Right lobe of liver (tissue), 6 donors: ENCODE data around the gene ZNF567. TPM values are rescaled to one million over a fixed set of nuclear protein-coding genes. Genes with fewer than 3 reads are reported as not detected.

Experiments
- ATAC-seq, 4 donors: fragments of 200-7000 bp; cut with Tn5 transposase; one replicate each; pipeline ENCODE4 v1.9.1; 2020; ENCODE audit warnings: mild to moderate bottlenecking in 4 of 4, moderate library complexity in 4 of 4
- DNase-seq, 3 donors: peaks; one replicate each; pipeline ENCODE4 v3.0.0-alpha.2; 2020
- H3K27ac ChIP-seq, 3 donors: fragments of 200-600 bp; one replicate each; pipeline ENCODE4 v1.8.0; 2022
- H3K27me3 ChIP-seq, 2 donors: fragments of 200-600 bp; one replicate each; pipeline ENCODE4 v1.8.0; 2022
- H3K36me3 ChIP-seq, 4 donors: fragments of 200-600 bp; sonication (generic) in 1 of 4; one replicate each; pipeline versions ENCODE4 v1.5.1 to v1.8.0; 2017 to 2022; ENCODE audit warnings: control low read depth in 1 of 4
- H3K4me1 ChIP-seq, 4 donors: fragments of 200-600 bp; sonication (generic) in 1 of 4; one replicate each; pipeline versions ENCODE4 v1.5.1 to v1.8.0; 2017 to 2022; ENCODE audit warnings: control low read depth in 1 of 4
- H3K4me3 ChIP-seq, 3 donors: fragments of 200-600 bp; one replicate each; pipeline ENCODE4 v1.8.0; 2022
- H3K9me3 ChIP-seq, 4 donors: fragments of 200-600 bp; sonication (generic) in 1 of 4; one replicate each; pipeline versions ENCODE4 v1.5.1 to v1.8.0; 2017 to 2022; ENCODE audit warnings: control low read depth in 1 of 4
- POLR2A ChIP-seq: fragments of 450-650 bp; IDR thresholded peaks from one replicate; pipeline ENCODE4 v1.6.1; 2017; ENCODE audit warnings: antibody characterized with exemption, mild to moderate bottlenecking
- WGBS: methylation state at CpG from one replicate; pipeline ENCODE4 v1.1.6; 2018; ENCODE audit warnings: low coverage, low lambda C conversion rate; ENCODE audit not compliant: insufficient coverage; ENCODE audit errors: missing lambda C conversion rate; 5-methylcytosine and 5-hydroxymethylcytosine counted together
- intact Hi-C, 2 donors: fragments of 100-400 bp; cut with DNase I; formaldehyde crosslinking; loops; one replicate each; pipeline versions ENCODE4 v1.11.2 to v1.14.1; 2022
- long read RNA-seq: library from polyadenylated mRNA; unstranded; transcript quantifications from one replicate; pipeline ENCODE4 v2.0.0, GENCODE V29; 2019
- total RNA-seq, 6 experiments: library from RNA; depleted of rRNA in 2 of 6; stranded (reverse); fragments of >200 nt in 2 of 6; fragmentation: NEBNext Ultra II Directional in 3 of 6; extraction: Animal tissue kit (Norgen Biotek cat#: 25700) in 3 of 6; gene quantifications; one replicate each; pipeline versions ENCODE4 v1.1.0 to v1.2.4, GENCODE V29; 2016 to 2023
- TF ChIP-seq, protein P1 (sequence below), 4 donors: fragments of 200-600 bp in 3 of 4; fragments of 450-650 bp in 1 of 4; IDR thresholded peaks; one replicate each; pipeline versions ENCODE4 v1.5.1 to v1.8.0; 2016 to 2022; ENCODE audit warnings: antibody characterized with exemption in 4 of 4, mild to moderate bottlenecking in 2 of 4
- donor health status: DM: no; HTN: yes; CAD: no.
- donor health status: DM: no; HTN: no; CAD: no.
- donor health status: DM: no; HTN: no; CAD: no.
- donor health status: DM: no; HTN: yes; CAD: no.
- donor health status: DM: no; HTN: yes; CAD: no.

ZNF567 gene
- total RNA-seq: 1 to 10 TPM; 1.1 to 3.4 (median 2.0) TPM
- long read RNA-seq: 0 reads

DNA sequence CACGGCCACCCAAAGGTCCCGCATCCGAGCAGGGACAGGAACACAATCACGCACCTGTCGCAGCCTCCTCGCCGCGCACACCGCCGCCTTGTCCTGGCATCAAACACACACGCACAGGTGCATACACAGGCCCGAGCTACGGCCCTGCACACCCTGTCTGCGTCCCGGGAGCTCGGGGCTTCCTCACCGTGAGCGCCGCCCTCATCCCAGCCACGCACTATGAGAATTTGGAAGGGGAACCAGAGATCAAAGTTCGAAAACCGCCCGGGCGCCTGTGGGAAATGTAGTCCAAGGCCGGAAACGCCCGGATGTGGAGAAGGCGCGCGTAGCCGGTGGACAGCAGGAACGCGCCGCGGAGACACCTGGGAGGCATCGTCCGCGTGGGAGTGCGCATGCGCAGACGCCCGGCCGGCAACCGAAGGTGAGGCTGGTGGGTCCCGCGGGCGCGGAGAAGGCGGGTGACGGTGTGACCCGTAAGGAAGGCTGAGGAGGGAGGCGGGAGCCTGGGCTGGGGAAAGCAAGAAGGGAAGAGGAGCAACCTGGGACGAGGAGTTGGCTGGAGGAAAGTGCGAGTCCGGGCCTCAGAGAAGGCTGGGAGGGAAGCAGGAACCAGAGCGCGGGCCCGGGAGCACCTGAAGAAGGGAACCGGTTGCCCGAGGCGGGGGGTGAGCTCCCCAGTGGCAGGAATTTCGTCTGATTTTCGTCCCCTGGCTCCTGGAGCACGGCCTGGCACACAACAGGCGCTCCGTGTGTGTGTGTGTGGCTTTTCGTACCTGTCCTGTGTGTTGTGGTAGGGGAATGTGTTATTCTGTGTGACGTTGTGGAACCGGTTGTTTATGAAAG is at the start of gene ZNF567:
Gene ZNF567 (plus strand): TSS at position 399 of the 843 bp plus-strand sequence. CDS start 7,256 bp downstream, outside the sequence.
- TF ChIP-seq, protein P1, sequence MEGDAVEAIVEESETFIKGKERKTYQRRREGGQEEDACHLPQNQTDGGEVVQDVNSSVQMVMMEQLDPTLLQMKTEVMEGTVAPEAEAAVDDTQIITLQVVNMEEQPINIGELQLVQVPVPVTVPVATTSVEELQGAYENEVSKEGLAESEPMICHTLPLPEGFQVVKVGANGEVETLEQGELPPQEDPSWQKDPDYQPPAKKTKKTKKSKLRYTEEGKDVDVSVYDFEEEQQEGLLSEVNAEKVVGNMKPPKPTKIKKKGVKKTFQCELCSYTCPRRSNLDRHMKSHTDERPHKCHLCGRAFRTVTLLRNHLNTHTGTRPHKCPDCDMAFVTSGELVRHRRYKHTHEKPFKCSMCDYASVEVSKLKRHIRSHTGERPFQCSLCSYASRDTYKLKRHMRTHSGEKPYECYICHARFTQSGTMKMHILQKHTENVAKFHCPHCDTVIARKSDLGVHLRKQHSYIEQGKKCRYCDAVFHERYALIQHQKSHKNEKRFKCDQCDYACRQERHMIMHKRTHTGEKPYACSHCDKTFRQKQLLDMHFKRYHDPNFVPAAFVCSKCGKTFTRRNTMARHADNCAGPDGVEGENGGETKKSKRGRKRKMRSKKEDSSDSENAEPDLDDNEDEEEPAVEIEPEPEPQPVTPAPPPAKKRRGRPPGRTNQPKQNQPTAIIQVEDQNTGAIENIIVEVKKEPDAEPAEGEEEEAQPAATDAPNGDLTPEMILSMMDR (IDR thresholded peaks at IDR 0.05): no peak
- peak; percentile 66 for TF ChIP-seq POLR2A

DNA sequence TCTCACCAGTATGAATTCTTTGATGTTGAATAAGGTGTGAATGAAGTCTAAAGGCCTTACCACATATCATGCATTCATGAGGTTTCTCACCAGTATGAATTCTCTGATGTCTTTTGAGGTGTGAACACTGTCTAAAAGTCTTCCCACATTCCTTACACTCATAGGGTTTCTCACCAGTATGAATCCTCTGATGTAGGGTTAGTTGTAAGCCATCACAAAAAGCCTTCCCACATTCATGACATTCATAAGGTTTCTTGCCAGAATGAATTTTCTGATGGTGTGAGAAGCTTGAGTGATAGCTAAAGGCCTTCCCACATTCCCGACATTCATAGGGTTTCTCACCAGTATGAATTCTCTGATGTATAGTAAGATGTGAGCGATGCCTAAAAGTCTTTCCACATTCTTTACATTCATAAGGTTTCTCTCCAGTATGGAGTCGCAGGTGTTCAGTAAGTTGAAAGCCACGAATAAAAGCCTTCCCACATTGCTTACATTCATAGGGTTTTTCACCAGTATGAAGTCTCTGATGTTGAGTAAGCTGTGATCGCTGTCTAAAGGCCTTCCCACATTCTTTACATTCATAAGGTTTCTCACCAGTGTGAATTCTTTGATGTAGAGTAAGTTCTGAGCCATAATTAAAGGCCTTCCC is 48.4 kb upstream of the ZNF567 start:
- TF ChIP-seq, protein P1 (IDR thresholded peaks at IDR 0.05): no peak
- no peak for TF ChIP-seq POLR2A
- no peak for ATAC-seq
- Histone ChIP-seq H3K4me3 (no peak overlapping the region), H3K27me3 (no peaks in the 10 kb centered on the region), H3K9me3 (peaks cover 0 to 79% (median 48%) of the 10 kb centered on the region in 4 donors), H3K27ac (no peak overlapping the region), H3K4me1 (no peaks in the 10 kb centered on the region), H3K36me3 (peaks cover 0 to 2% (median 0%) of the 10 kb centered on the region in 4 donors)
- DNase-seq: no peak
- 97% methylated on average over 5 of the region's 5 CpGs for WGBS
- intact Hi-C loops: no loop called here

More for the DNA sequence above, at the start of gene ZNF567:
- Histone ChIP-seq H3K4me1 (peaks cover 0 to 17% (median 4%) of the 10 kb centered on the region in 4 donors), H3K4me3 (peak within 1 kb of the TSS; percentile 79 to 92 (median 84)), H3K27ac (peak within 1 kb of the TSS in 2 of 3 donors; percentile 20 to 46), H3K27me3 (no peaks in the 10 kb centered on the region), H3K36me3 (peaks cover 0 to 19% (median 6%) of the 10 kb centered on the region in 4 donors), H3K9me3 (peaks cover 0 to 4% (median 0%) of the 10 kb centered on the region in 4 donors)
- WGBS: under 1% methylated on average over 23 of the region's 69 CpGs
- peak; percentile 97 to 99 (median 98) for ATAC-seq
- intact Hi-C loops: no loop called here
- DNase-seq: peak; percentile 98 to 99 (median 98)

DNA sequence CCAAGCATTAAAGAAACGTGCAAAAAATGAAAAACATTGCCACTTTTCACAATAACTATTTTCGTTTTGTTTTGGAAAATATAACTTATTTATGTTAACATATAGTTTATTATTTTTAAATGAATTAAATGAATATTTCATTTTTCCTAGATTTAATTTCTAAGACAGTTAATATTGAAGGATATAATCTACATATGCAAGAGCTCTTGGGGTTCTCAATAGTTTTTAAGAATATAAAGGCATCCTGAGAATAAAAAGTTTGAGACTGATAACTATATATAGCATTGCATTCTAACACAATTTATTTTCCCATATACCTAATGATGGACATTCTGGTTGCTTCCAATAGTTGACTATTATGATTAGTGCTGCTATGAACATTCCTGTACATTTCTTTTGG is 40.7 kb upstream of the ZNF567 start:
- no peak for ATAC-seq
- peaks cover 0 to 42% (median 1%) of the 10 kb centered on the region in 4 donors for H3K36me3 ChIP-seq
- peaks cover 0 to 64% (median 42%) of the 10 kb centered on the region in 4 donors for H3K9me3 ChIP-seq
- H3K4me3 ChIP-seq: no peak overlapping the region
- H3K27ac ChIP-seq: no peak overlapping the region
- DNase-seq: no peak
- 84% methylated on average over 2 of the region's 2 CpGs for WGBS
- no peaks in the 10 kb centered on the region for H3K4me1 ChIP-seq
- TF ChIP-seq POLR2A: no peak
- TF ChIP-seq, protein P1 (IDR thresholded peaks at IDR 0.05): no peak
- intact Hi-C loops: no loop called here
- no peaks in the 10 kb centered on the region for H3K27me3 ChIP-seq

DNA sequence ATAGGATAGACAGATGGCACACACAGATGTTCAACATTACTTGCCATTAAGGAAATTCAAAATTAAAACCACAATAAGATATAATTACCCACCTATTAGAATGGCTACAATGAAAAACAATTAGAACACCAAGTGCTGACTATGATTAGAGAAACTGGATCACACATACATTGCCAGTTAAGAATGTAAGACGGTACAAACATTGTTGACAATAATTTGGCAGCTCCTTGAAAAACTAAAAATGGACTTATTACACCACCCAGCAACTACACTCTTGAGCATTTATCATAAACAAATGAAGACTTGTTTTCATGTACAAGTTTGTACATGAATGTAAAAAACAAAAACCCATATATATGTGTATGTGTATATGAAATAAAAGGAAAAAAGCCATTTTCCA is 34.5 kb upstream of the ZNF567 start:
- no peaks in the 10 kb centered on the region for H3K27me3 ChIP-seq
- no peak for TF ChIP-seq POLR2A
- no peak overlapping the region for H3K4me3 ChIP-seq
- no peak for DNase-seq
- 94% methylated on average over 1 of the region's 1 CpG for WGBS
- intact Hi-C loops: no loop called here
- H3K9me3 ChIP-seq: peaks cover 0 to 40% (median 25%) of the 10 kb centered on the region in 4 donors
- no peaks in the 10 kb centered on the region for H3K4me1 ChIP-seq
- no peak overlapping the region for H3K27ac ChIP-seq
- no peak for ATAC-seq
- H3K36me3 ChIP-seq: peaks cover 0 to 64% (median 21%) of the 10 kb centered on the region in 4 donors
